ENCODE measurements around the gene JAKMIP2.

DNA sequence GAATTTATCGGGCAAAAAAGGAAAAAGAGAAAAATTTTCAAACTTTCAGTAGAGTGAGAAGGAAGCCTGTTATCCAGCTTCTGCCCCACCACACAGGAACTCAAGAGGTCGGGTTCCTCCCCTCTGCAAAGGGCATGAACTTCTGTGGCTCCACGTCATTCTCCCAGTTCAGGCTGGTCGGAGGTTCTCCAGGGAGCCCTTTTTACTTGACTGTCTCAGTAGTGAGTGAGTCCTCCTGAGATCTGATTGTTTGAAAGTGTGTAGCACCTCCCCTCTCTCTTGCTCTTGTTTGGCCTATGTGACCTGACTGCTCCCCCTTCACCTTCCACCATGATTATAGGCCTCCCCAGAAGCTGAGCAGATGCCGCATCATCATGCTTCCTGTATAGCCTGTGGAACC is 39.2 kb upstream of the JAKMIP2 start:
- TF ChIP-seq, protein P1, sequence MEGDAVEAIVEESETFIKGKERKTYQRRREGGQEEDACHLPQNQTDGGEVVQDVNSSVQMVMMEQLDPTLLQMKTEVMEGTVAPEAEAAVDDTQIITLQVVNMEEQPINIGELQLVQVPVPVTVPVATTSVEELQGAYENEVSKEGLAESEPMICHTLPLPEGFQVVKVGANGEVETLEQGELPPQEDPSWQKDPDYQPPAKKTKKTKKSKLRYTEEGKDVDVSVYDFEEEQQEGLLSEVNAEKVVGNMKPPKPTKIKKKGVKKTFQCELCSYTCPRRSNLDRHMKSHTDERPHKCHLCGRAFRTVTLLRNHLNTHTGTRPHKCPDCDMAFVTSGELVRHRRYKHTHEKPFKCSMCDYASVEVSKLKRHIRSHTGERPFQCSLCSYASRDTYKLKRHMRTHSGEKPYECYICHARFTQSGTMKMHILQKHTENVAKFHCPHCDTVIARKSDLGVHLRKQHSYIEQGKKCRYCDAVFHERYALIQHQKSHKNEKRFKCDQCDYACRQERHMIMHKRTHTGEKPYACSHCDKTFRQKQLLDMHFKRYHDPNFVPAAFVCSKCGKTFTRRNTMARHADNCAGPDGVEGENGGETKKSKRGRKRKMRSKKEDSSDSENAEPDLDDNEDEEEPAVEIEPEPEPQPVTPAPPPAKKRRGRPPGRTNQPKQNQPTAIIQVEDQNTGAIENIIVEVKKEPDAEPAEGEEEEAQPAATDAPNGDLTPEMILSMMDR (IDR thresholded peaks at IDR 0.05; ENCODE audit: poor library complexity) = no peak
- no peak for TF ChIP-seq EZH2 (IDR thresholded peaks at IDR 0.05; ENCODE audit: borderline replicate concordance)

Data from hepatocyte (in vitro differentiated cells).